Osteoblast (primary cell): Measurements from ENCODE around the gene ZNF618. TPM values are rescaled to one million over a fixed set of nuclear protein-coding genes. Genes with fewer than 3 reads are reported as not detected.
A peak's percentile ranks its signal among the peaks of the same experiment; 100 is the strongest.

Experiments
- DNase-seq: peaks from one replicate; pipeline ENCODE4 v3.0.0; 2011; ENCODE audit warnings: low spot score, mixed read lengths; ENCODE audit not compliant: insufficient read length; ENCODE audit errors: missing footprints
- H2AFZ ChIP-seq: 2 replicates; pipeline ENCODE4 v1.6.0; 2011; ENCODE audit warnings: mild to moderate bottlenecking, low read length
- H3K27ac ChIP-seq: 2 replicates; pipeline ENCODE4 v1.5.1; 2011; ENCODE audit warnings: mild to moderate bottlenecking, low read depth, low read length, moderate library complexity
- H3K27me3 ChIP-seq: 2 replicates; pipeline ENCODE4 v1.6.0; 2012; ENCODE audit warnings: mild to moderate bottlenecking, control low read depth, inconsistent platforms, low read length, moderate library complexity; ENCODE audit not compliant: insufficient read depth
- H3K36me3 ChIP-seq: 2 replicates; pipeline ENCODE4 v1.5.1; 2011; ENCODE audit warnings: mild to moderate bottlenecking, low read length, control low read depth, moderate library complexity; ENCODE audit not compliant: insufficient read depth
- H3K4me1 ChIP-seq: 2 replicates; pipeline ENCODE4 v1.5.1; 2011; ENCODE audit warnings: mild to moderate bottlenecking, low read length, control low read depth, moderate library complexity; ENCODE audit not compliant: insufficient read depth
- H3K4me2 ChIP-seq: 2 replicates; pipeline ENCODE4 v1.6.0; 2011; ENCODE audit warnings: mild to moderate bottlenecking, low read length; ENCODE audit not compliant: insufficient read depth
- H3K4me3 ChIP-seq: fragments of 200-600 bp; sonication (generic); 3 replicates; pipeline ENCODE4 v1.5.1; 2012; ENCODE audit warnings: mild to moderate bottlenecking, low read length, inconsistent platforms; ENCODE audit not compliant: insufficient read depth
- H3K79me2 ChIP-seq: 2 replicates; pipeline ENCODE4 v1.6.0; 2012; ENCODE audit warnings: mild to moderate bottlenecking, low read length, control low read depth, inconsistent platforms; ENCODE audit not compliant: insufficient read depth
- H3K9me3 ChIP-seq: 2 replicates; pipeline ENCODE4 v1.5.1; 2011; ENCODE audit warnings: low read depth, low read length, control low read depth
- H4K20me1 ChIP-seq: 2 replicates; pipeline ENCODE4 v1.6.0; 2012; ENCODE audit warnings: mild to moderate bottlenecking, low read length, control low read depth; ENCODE audit not compliant: insufficient read depth
- CTCF ChIP-seq: IDR thresholded peaks from 2 replicates; pipeline ENCODE4 v1.5.1; 2011; ENCODE audit warnings: mild to moderate bottlenecking, low read depth, low read length, moderate library complexity; ENCODE audit errors: extremely low read depth
- total RNA-seq: library from RNA; depleted of rRNA; stranded (reverse); fragments of >200 nt; gene quantifications from 2 replicates; pipeline ENCODE4 v1.2.3, GENCODE V29; 2012

The ZNF618 gene
- total RNA-seq, 1 donor: 10.1 TPM

GRCh38 chr9:114046237-114046755 is 170.2 kb downstream of the ZNF618 start:
- DNase-seq: no peak
- H3K27ac ChIP-seq: no peak overlapping the region
- TF ChIP-seq CTCF: no peak
- no peak overlapping the region for H3K4me3 ChIP-seq
- no peak overlapping the region for H3K4me2 ChIP-seq
- H4K20me1 ChIP-seq: no peaks in the 10 kb centered on the region
- H3K27me3 ChIP-seq: no peaks in the 10 kb centered on the region
- peaks cover 37% of the 10 kb centered on the region for H3K36me3 ChIP-seq
- no peaks in the 10 kb centered on the region for H3K4me1 ChIP-seq
- peaks cover 2% of the 10 kb centered on the region for H3K79me2 ChIP-seq
- no peaks in the 10 kb centered on the region for H3K9me3 ChIP-seq
- no peak overlapping the region for H2AFZ ChIP-seq

GRCh38 chr9:114046875-114047274 is 170.8 kb downstream of the ZNF618 start:
- no peak overlapping the region for H3K4me2 ChIP-seq
- peaks cover 37% of the 10 kb centered on the region for H3K36me3 ChIP-seq
- H3K4me3 ChIP-seq: no peak overlapping the region
- no peak overlapping the region for H3K27ac ChIP-seq
- no peaks in the 10 kb centered on the region for H4K20me1 ChIP-seq
- no peaks in the 10 kb centered on the region for H3K4me1 ChIP-seq
- DNase-seq: peak; percentile 26
- H3K27me3 ChIP-seq: no peaks in the 10 kb centered on the region
- no peaks in the 10 kb centered on the region for H3K9me3 ChIP-seq
- TF ChIP-seq CTCF: no peak
- no peak overlapping the region for H2AFZ ChIP-seq
- peaks cover 2% of the 10 kb centered on the region for H3K79me2 ChIP-seq

GRCh38 chr9:114047717-114048116 is 171.6 kb downstream of the ZNF618 start:
- Histone ChIP-seq H3K27ac (no peak overlapping the region), H4K20me1 (no peaks in the 10 kb centered on the region), H3K4me3 (no peak overlapping the region), H3K79me2 (peaks cover 2% of the 10 kb centered on the region), H3K4me1 (no peaks in the 10 kb centered on the region), H3K4me2 (no peak overlapping the region), H2AFZ (no peak overlapping the region), H3K27me3 (no peaks in the 10 kb centered on the region), H3K9me3 (no peaks in the 10 kb centered on the region), H3K36me3 (peaks cover 39% of the 10 kb centered on the region)
- DNase-seq: peak; percentile 41
- TF ChIP-seq CTCF: peak; percentile 30

GRCh38 chr9:114048533-114049415 is 172.7 kb downstream of the ZNF618 start:
- Histone ChIP-seq H2AFZ (no peak overlapping the region), H3K27me3 (no peaks in the 10 kb centered on the region), H3K9me3 (no peaks in the 10 kb centered on the region), H4K20me1 (no peaks in the 10 kb centered on the region), H3K27ac (no peak overlapping the region), H3K36me3 (peaks cover 36% of the 10 kb centered on the region), H3K4me1 (no peaks in the 10 kb centered on the region), H3K4me2 (no peak overlapping the region), H3K79me2 (no peaks in the 10 kb centered on the region), H3K4me3 (no peak overlapping the region)
- TF ChIP-seq CTCF: no peak
- DNase-seq: peak; percentile 53
